NCI-H1694 (cell line): ENCODE measurements around the gene PRR36.
"Not testable (repeated sequence)": the region's sequence is repeated elsewhere in the genome, so short reads cannot be mapped to it uniquely, and the experiment has no call there.

ENCODE experiments used
- DNase-seq: peaks from one replicate; lab custom pipeline; 2025; lab: John Stamatoyannopoulos, UW

PRR36 gene

GRCh38 chr19:7859831-7860713, 14.1 kb downstream of the PRR36 start:
- DNase-seq = no peak

DNA sequence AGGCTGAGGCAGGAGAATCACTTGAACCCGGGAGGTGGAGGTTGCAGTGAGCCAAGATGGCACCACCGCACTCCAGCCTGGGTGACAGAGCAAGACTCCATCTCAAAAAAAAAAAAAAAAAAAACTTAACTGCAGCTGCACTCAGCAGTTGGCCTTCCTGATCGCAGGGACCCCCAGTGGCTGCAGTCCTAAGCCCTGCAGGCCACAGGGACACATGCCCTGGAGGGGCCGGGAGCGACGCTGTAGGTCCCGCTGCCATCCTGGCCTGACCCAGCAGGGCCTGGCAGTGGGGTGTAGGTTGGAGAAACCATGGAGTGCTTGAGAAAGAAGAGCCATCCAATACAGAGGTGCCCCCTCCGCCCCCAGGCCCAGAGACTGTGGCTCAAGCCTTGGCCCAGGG, 15.1 kb downstream of the PRR36 start:
- not testable (repeated sequence) for DNase-seq

- peak; percentile 60 for DNase-seq
These were observed 15.9 kb downstream of the PRR36 start for GRCh38 chr19:7858109-7858770.

GRCh38 chr19:7857727-7858108, 16.5 kb downstream of the PRR36 start:
- no peak for DNase-seq

GRCh38 chr19:7856679-7857663, 17.2 kb downstream of the PRR36 start:
- DNase-seq = no peak

GRCh38 chr19:7856109-7856591, 18.0 kb downstream of the PRR36 start:
- DNase-seq = no peak

DNA sequence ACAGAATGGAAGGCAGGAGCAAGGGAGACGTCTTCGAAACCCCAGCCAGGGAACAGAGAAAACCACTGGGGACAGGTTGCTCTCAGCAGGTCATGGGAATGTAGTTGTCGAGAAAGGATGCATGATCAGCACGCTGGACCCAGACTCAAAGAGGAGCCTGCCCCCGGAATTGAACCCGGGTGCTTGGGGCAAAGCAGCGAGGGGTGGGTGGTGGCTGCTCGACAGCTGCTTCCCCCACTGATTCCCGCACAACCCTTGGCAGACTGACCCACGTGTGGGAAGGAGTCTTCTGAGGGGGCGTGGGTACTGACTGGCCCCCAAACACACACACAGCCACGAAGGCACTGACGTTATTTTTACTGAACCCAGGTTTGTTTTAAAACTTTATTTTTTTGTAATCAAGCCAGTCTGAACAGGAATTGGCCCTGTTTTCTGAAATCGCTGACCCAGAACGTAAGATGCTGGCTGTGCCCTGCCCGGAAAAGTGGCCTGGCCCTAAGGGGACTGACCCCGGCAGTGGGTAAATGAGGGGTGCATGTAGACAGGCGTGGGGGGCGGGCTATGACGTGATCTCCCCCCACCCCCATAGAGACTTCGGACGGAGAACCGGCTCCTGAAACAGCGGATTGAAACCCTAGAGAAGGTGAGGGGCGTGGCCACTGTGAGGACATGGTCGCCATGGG, 18.6 kb downstream of the PRR36 start:
- DNase-seq = no peak

GRCh38 chr19:7853770-7854128, 20.4 kb downstream of the PRR36 start:
- no peak for DNase-seq

- peak; percentile 28 for DNase-seq
These were observed 21.1 kb downstream of the PRR36 start for GRCh38 chr19:7852851-7853769.

- DNase-seq = no peak
These were observed 22.3 kb downstream of the PRR36 start for GRCh38 chr19:7851623-7852500.

- no peak for DNase-seq
These were observed 23.1 kb downstream of the PRR36 start for GRCh38 chr19:7850945-7851622.

- peak; percentile 19 for DNase-seq
These were observed 24.0 kb downstream of the PRR36 start for GRCh38 chr19:7850000-7850813.

- no peak for DNase-seq
These were observed 24.6 kb downstream of the PRR36 start for GRCh38 chr19:7849631-7849999.

DNA sequence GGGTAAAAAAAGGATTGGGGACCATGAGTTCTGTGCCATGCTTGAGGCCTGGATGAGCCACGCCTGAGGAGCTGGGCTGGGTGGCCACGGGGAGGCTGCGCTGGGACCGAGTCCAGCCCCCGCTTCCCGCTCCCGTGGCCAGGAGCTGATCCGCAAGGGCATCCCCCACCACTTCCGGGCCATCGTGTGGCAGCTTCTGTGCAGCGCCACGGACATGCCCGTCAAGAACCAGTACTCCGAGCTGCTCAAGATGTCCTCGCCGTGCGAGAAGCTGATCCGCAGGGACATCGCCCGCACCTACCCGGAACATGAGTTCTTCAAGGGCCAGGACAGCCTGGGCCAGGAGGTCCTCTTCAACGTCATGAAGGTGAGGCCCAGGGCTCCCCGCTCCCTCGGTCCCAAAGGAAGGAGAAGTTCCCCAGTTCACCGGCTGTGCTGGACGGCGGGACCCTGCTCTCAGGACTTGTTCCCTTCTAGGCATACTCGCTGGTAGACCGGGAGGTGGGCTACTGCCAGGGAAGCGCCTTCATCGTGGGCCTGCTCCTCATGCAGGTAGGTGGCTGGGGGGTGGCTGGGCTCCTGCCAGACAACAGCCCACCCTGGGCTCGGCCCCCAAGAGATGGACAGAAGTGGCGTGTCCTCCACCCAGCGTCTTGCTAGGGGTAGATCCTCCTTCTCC, 25.3 kb downstream of the PRR36 start:
- no peak for DNase-seq

GRCh38 chr19:7847664-7848063, 26.5 kb downstream of the PRR36 start:
- DNase-seq = no peak

DNA sequence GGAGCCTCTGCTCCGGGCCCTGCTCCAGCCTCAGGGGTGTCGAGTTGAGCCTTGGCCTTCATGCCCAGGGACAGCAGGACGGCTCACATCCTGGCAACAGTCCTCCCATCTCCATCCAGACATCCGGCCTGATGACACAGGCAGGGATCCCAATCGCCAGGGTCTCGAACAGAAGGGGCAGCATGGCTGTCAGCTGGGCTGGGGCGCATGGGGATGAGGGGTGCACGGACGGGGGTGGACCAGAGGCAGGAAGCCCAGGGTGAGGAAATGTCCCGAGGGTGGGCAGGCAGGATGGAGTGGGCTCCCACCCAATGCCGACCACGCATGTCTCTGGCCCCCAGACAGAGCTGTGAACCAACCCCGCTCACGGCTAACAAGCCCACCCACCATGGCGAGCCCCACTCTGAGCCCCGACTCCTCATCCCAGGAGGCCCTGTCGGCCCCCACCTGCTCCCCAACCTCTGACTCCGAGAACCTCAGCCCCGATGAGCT, 28.0 kb downstream of the PRR36 start:
- no peak for DNase-seq
